ENCODE results near the gene CYP2W1.

Gene CYP2W1

GRCh38 chr7:1013581-1013980 lies 30.6 kb downstream of the CYP2W1 start:
- no peak overlapping the region for H3K4me3 ChIP-seq (ENCODE audit: low read length)
- TF ChIP-seq CTCF (conservative IDR thresholded peaks at IDR 0.05; ENCODE audit: low read depth, low read length): no peak
- no peak for DNase-seq (ENCODE audit: low read depth)

GRCh38 chr7:1014681-1015080 lies 31.7 kb downstream of the CYP2W1 start:
- no peak for TF ChIP-seq CTCF (conservative IDR thresholded peaks at IDR 0.05; ENCODE audit: low read depth, low read length)
- DNase-seq (ENCODE audit: low read depth): no peak
- no peak overlapping the region for H3K4me3 ChIP-seq (ENCODE audit: low read length)

GRCh38 chr7:1015196-1016121 lies 32.5 kb downstream of the CYP2W1 start:
- DNase-seq (ENCODE audit: low read depth): no peak
- no peak overlapping the region for H3K4me3 ChIP-seq (ENCODE audit: low read length)
- TF ChIP-seq CTCF (conservative IDR thresholded peaks at IDR 0.05; ENCODE audit: low read depth, low read length): no peak

GRCh38 chr7:1016577-1017531 lies 33.9 kb downstream of the CYP2W1 start:
- no peak overlapping the region for H3K4me3 ChIP-seq (ENCODE audit: low read length)
- no peak for DNase-seq (ENCODE audit: low read depth)
- TF ChIP-seq CTCF (conservative IDR thresholded peaks at IDR 0.05; ENCODE audit: low read depth, low read length): no peak

GRCh38 chr7:1017586-1018333 lies 34.8 kb downstream of the CYP2W1 start:
- H3K4me3 ChIP-seq (ENCODE audit: low read length): no peak overlapping the region
- TF ChIP-seq CTCF (conservative IDR thresholded peaks at IDR 0.05; ENCODE audit: low read depth, low read length): no peak
- DNase-seq (ENCODE audit: low read depth): no peak

- H3K4me3 ChIP-seq (ENCODE audit: low read length): no peak overlapping the region
- no peak for DNase-seq (ENCODE audit: low read depth)
- no peak for TF ChIP-seq CTCF (conservative IDR thresholded peaks at IDR 0.05; ENCODE audit: low read depth, low read length)
These were observed 35.3 kb downstream of the CYP2W1 start for GRCh38 chr7:1018334-1018695.
